ENCODE measurements around the gene TIPARP.

DNA sequence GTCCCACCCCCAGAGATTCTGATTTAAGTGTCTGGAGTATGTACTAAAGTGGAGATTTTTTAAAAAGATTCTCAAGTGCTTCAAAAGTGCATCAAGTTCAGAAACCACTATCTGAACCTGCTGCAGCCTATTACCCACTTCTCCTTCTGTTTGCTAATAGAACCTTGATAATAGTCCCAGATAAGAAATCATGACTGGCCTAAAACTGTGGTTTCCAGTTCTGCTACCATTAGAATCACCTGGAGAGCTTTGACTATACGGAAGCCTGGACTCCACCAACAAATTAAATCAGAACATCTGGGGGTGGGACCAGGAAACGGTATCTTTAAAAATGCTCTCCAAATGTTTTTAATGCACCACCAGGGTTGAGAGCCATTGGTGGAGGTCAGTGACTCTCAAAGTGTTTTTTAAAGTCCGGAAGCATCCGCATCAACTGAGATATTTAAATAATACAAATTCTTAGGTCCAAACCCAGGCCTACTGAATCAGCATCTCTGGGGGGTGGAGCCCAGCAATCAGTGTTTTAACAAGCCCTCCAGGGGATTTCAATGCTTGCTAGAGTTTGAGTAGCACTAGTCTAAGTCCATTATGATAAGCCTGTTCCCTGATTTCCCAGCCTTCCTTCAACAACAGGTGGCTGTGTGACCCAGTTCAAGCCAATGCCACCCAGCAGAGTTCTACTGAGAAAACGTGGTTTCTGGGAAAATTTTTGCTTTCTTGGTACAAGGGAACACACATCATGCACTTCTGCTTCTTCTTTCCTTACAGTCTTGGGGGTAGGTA is 45.4 kb upstream of the TIPARP start:
- TF ChIP-seq POLR2A (IDR thresholded peaks at IDR 0.05; ENCODE audit: low read depth) (no peak), EP300 (IDR thresholded peaks at IDR 0.05) (no peak)
- TF ChIP-seq, protein P1, sequence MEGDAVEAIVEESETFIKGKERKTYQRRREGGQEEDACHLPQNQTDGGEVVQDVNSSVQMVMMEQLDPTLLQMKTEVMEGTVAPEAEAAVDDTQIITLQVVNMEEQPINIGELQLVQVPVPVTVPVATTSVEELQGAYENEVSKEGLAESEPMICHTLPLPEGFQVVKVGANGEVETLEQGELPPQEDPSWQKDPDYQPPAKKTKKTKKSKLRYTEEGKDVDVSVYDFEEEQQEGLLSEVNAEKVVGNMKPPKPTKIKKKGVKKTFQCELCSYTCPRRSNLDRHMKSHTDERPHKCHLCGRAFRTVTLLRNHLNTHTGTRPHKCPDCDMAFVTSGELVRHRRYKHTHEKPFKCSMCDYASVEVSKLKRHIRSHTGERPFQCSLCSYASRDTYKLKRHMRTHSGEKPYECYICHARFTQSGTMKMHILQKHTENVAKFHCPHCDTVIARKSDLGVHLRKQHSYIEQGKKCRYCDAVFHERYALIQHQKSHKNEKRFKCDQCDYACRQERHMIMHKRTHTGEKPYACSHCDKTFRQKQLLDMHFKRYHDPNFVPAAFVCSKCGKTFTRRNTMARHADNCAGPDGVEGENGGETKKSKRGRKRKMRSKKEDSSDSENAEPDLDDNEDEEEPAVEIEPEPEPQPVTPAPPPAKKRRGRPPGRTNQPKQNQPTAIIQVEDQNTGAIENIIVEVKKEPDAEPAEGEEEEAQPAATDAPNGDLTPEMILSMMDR (IDR thresholded peaks at IDR 0.05): no peak

All from esophagus muscularis mucosa (tissue), 4 donors.